ENCODE results near the gene CCDC142. TPM values are rescaled to one million over a fixed set of nuclear protein-coding genes. Genes with fewer than 3 reads are reported as not detected.

The CCDC142 gene
- total and polyA plus RNA-seq, 2 of the 8 experiments (the other 6 are each of a cell fraction or from before 2014, with no cell fraction given) = 6.0 to 10.7 TPM

- ChIA-PET POLR2A (ENCODE audit: partially characterized antibody) (interaction anchor here (0.7 to 10.5 kb wide), 7 partner anchors 12 to 46 kb away, joined by 3 to 89 read pairs (median 3); partner anchors contain the start of genes CCDC142, MRPL53, PCGF1 and RTKN), CTCF (ENCODE audit: partially characterized antibody) (interaction anchor here (0.6 to 10.5 kb wide), 18 partner anchors 10 to 336 kb away, joined by 3 to 86 read pairs (median 3); partner anchors contain the start of genes CCDC142, M1AP, MRPL53 and TTC31)
- TF ChIP-seq SIX5 (IDR thresholded peaks at IDR 0.05; ENCODE audit: low read depth, low read length) (no peak), YY1 (IDR thresholded peaks at IDR 0.05; ENCODE audit: low read depth, low read length) (peak; percentile 31; the same call in 1 of the 2 replicates), TEAD4 (IDR thresholded peaks at IDR 0.05; ENCODE audit: low read depth, low read length) (no peak), NANOG (IDR thresholded peaks at IDR 0.05; ENCODE audit: insufficient read depth, low read depth, low read length, poor library complexity, severe bottlenecking) (no peak), POU5F1 (IDR thresholded peaks at IDR 0.05; ENCODE audit: low read depth, low read length) (no peak), CTBP2 (IDR thresholded peaks at IDR 0.05; ENCODE audit: borderline replicate concordance, insufficient read depth, insufficient read length, low read length) (no peak), CEBPB (IDR thresholded peaks at IDR 0.05; ENCODE audit: low read depth, low read length) (no peak), BCL11A (IDR thresholded peaks at IDR 0.05; ENCODE audit: low read depth in 2 of 2, low read length in 2 of 2) (no peak), JUND (IDR thresholded peaks at IDR 0.05; ENCODE audit: low read length) (no peak), GTF2F1 (IDR thresholded peaks at IDR 0.05; ENCODE audit: borderline replicate concordance, low read depth, low read length) (no peak), CHD2 (IDR thresholded peaks at IDR 0.05; ENCODE audit: low read length) (no peak), RXRA (IDR thresholded peaks at IDR 0.05; ENCODE audit: insufficient read depth, low read depth, low read length) (no peak)
Measured at GRCh38 chr2:74461187-74462053, 21.4 kb downstream of the CCDC142 start.

More at GRCh38 chr2:74461187-74462053, 21.4 kb downstream of the CCDC142 start:
- H2BK5ac ChIP-seq (ENCODE audit: low read depth, low read length) = no peak overlapping the region; the same call in 1 of the 2 replicates
- H3K79me1 ChIP-seq (ENCODE audit: low read depth, low read length) = no peaks in the 10 kb centered on the region; the same call in none of the 2 replicates
- peaks cover 0 to 12% (median 2%) of the 10 kb centered on the region in 4 experiments; a peak in 4 of 8 replicates for H3K36me3 ChIP-seq (ENCODE audit: control insufficient read depth in 2 of 4, insufficient read depth in 4 of 4, low read length in 3 of 4)
- no peaks in the 10 kb centered on the region for H3K27me3 ChIP-seq (replicated peaks in 1 of 4; ENCODE audit: control insufficient read depth in 3 of 4, extremely low read depth in 1 of 4, insufficient read depth in 3 of 4, low read length in 3 of 4)
- no peaks in the 10 kb centered on the region for H4K20me1 ChIP-seq (replicated peaks in 1 of 2; ENCODE audit: control insufficient read depth in 1 of 2, insufficient read depth in 2 of 2, low read length in 2 of 2)
- H2AK5ac ChIP-seq (ENCODE audit: low read depth, low read length) = no peak overlapping the region
- H3K4me1 ChIP-seq (replicated peaks in 1 of 4; ENCODE audit: control insufficient read depth in 3 of 4, insufficient read depth in 4 of 4, low read length in 3 of 4) = peaks cover 0 to 6% (median 2%) of the 10 kb centered on the region in 4 experiments; a peak in 4 of 7 replicates
- H3K23me2 ChIP-seq (ENCODE audit: low read depth, low read length) = peaks cover 21% of the 10 kb centered on the region
- H4K91ac ChIP-seq (replicated peaks; ENCODE audit: insufficient read length, low read length) = no peak overlapping the region
- no peak overlapping the region for H3K4me2 ChIP-seq (ENCODE audit: insufficient read depth in 1 of 2, low read depth in 2 of 2, low read length in 2 of 2)
- DNase-seq (ENCODE audit: low read depth in 1 of 2, low spot score in 2 of 2) = peak in 1 of 2 experiments; percentile 78
- no peaks in the 10 kb centered on the region for H3K9me3 ChIP-seq (ENCODE audit: insufficient read depth in 2 of 2, low read depth in 1 of 2, low read length in 1 of 2)
- no peak overlapping the region for H2BK120ac ChIP-seq (replicated peaks; ENCODE audit: low read depth, low read length)
- H3K4me3 ChIP-seq (ENCODE audit: extremely low read depth in 1 of 4, insufficient read depth in 2 of 4, low read depth in 3 of 4, low read length in 4 of 4) = no peak overlapping the region
- no peak overlapping the region for H3K18ac ChIP-seq (ENCODE audit: extremely low read depth, low read length)
- H2BK12ac ChIP-seq (ENCODE audit: low read depth, low read length) = no peak overlapping the region
- H2AFZ ChIP-seq (ENCODE audit: low read length) = no peak overlapping the region
- no peak overlapping the region for H3K14ac ChIP-seq (ENCODE audit: insufficient read length)
- H3K27ac ChIP-seq (ENCODE audit: low read depth, low read length) = no peak overlapping the region
- no peak overlapping the region for H2BK20ac ChIP-seq (ENCODE audit: low read length)
- no peak overlapping the region for H3K23ac ChIP-seq (ENCODE audit: insufficient read length)
- WGBS, 2 experiments (ENCODE audit: extremely low coverage in 1 of 2, insufficient coverage in 1 of 2, insufficient read length in 1 of 2, insufficient replicate concordance in 2 of 2, low coverage in 1 of 2, low lambda C conversion rate in 2 of 2, missing lambda C conversion rate in 1 of 2) = 90% methylated on average over 27 of the region's 27 CpGs; no CpG with 5 or more reads in 1 of the 2 experiments
- no peak overlapping the region for H3K56ac ChIP-seq (replicated peaks; ENCODE audit: insufficient read length, low read depth, low read length)
- no peak overlapping the region for H3K9ac ChIP-seq (replicated peaks in 1 of 4; ENCODE audit: extremely low read depth in 1 of 4, low read depth in 3 of 4, low read length in 3 of 4)
- H3K4ac ChIP-seq (replicated peaks; ENCODE audit: insufficient read length, low read depth, low read length) = no peak overlapping the region
- H2BK15ac ChIP-seq (ENCODE audit: low read length) = no peak overlapping the region
- no peak for FAIRE-seq
- H4K8ac ChIP-seq (ENCODE audit: extremely low read depth, insufficient read depth, low read length) = peak overlapping the region; percentile 54; the same call in 1 of the 2 replicates
- H3K79me2 ChIP-seq (ENCODE audit: control insufficient read depth in 1 of 2, insufficient read depth in 2 of 2, low read length in 2 of 2) = peaks cover 0 to 10% of the 10 kb centered on the region in 2 experiments; a peak in 1 of 4 replicates
- no peak overlapping the region for H4K5ac ChIP-seq (ENCODE audit: insufficient read length, low read depth, low read length)

All from H1 (cell line).